Measurements from ENCODE around the gene RXRA.

DNA sequence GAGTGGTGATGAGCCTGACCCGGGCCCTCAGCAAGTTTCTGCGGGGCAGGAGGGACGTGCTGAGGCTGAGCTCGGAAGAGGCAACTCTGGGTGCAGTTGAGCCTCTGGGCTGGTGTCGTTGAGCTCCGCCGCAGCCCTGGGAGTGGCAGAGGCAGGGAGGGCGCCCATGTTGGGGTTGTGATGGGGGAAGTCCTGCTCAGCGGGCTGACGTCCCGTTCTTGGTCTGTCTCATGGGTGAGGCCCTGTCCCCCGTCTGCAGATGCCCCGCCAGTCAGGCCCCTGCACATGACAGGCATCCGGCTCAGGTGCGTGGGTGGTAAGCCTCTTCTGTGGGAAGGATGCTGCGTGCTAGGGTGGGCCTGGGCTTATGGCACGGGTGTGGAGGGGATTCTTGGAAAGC lies 64.3 kb downstream of the RXRA start:
- TF ChIP-seq, protein P1, sequence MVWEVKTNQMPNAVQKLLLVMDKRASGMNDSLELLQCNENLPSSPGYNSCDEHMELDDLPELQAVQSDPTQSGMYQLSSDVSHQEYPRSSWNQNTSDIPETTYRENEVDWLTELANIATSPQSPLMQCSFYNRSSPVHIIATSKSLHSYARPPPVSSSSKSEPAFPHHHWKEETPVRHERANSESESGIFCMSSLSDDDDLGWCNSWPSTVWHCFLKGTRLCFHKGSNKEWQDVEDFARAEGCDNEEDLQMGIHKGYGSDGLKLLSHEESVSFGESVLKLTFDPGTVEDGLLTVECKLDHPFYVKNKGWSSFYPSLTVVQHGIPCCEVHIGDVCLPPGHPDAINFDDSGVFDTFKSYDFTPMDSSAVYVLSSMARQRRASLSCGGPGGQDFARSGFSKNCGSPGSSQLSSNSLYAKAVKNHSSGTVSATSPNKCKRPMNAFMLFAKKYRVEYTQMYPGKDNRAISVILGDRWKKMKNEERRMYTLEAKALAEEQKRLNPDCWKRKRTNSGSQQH (CRISPR knock-in tag; IDR thresholded peaks at IDR 0.05; ENCODE audit: low read depth): no peak
- TF ChIP-seq SNAPC2 (CRISPR knock-in tag; IDR thresholded peaks at IDR 0.05): no peak
- TF ChIP-seq, protein P2, sequence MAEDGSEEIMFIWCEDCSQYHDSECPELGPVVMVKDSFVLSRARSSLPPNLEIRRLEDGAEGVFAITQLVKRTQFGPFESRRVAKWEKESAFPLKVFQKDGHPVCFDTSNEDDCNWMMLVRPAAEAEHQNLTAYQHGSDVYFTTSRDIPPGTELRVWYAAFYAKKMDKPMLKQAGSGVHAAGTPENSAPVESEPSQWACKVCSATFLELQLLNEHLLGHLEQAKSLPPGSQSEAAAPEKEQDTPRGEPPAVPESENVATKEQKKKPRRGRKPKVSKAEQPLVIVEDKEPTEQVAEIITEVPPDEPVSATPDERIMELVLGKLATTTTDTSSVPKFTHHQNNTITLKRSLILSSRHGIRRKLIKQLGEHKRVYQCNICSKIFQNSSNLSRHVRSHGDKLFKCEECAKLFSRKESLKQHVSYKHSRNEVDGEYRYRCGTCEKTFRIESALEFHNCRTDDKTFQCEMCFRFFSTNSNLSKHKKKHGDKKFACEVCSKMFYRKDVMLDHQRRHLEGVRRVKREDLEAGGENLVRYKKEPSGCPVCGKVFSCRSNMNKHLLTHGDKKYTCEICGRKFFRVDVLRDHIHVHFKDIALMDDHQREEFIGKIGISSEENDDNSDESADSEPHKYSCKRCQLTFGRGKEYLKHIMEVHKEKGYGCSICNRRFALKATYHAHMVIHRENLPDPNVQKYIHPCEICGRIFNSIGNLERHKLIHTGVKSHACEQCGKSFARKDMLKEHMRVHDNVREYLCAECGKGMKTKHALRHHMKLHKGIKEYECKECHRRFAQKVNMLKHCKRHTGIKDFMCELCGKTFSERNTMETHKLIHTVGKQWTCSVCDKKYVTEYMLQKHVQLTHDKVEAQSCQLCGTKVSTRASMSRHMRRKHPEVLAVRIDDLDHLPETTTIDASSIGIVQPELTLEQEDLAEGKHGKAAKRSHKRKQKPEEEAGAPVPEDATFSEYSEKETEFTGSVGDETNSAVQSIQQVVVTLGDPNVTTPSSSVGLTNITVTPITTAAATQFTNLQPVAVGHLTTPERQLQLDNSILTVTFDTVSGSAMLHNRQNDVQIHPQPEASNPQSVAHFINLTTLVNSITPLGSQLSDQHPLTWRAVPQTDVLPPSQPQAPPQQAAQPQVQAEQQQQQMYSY (CRISPR knock-in tag; IDR thresholded peaks at IDR 0.05): no peak
